Measurements from ENCODE around the gene CELSR1. TPM values are rescaled to one million over a fixed set of nuclear protein-coding genes. Genes with fewer than 3 reads are reported as not detected.
A peak's percentile ranks its signal among the peaks of the same experiment; 100 is the strongest.

CELSR1 gene
- total RNA-seq, 1 donor from 2014 or later = 7.7 TPM

DNA sequence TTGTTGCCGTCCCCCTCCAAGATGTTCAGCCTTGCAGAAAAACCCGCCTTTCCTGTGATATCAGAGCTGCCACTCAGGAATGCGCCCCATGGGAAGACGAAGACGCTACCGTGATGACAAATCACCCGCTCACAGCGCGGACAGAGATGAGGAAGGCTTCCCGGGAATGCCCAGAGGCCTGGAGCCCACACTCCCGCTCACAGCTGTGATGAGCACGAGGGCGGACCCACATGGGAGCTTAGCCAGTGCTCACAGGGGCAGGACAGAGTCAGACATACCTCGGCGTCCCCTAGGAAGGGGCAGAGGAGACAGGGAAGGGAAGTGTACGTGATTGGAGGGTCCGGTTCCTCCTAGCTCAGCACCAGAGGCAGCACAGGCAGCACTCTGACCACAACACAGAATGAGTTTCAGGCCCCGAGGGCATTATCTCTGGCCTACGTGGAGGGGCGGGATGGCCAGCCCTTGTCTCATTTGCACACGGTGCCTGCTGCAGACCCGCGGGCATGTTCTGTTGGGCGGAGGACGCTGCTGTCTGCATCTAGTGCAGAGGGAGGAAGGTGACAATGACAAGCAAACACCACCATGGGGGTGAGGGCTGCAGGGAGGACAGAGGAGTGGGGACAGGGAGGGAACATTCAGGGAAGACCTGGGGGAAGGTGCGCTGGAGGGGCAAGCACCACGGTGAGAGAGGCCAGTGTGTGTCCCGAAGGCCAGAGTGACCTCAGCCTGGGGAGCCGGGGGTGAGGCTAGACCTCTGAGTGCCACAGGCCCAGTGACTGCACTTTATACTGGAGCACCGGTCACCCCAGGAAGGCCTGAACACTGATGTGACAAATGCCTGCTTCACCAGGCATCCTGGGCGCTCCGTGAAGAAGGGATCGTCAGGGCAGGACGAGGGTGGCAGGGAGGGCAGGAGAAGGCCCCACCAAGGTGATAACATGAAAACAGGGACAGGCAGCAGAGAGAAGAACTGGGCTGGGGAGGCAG, 79.6 kb downstream of the CELSR1 start:
- no peaks in the 10 kb centered on the region for H3K9me3 Mint-ChIP-seq (ENCODE audit: unreplicated experiment)
- no peak overlapping the region for H3K4me3 Mint-ChIP-seq (ENCODE audit: unreplicated experiment)
- no peak for DNase-seq (ENCODE audit: low spot score)
- no peaks in the 10 kb centered on the region for H3K4me1 Mint-ChIP-seq (ENCODE audit: unreplicated experiment)
- TF ChIP-seq, protein P1, sequence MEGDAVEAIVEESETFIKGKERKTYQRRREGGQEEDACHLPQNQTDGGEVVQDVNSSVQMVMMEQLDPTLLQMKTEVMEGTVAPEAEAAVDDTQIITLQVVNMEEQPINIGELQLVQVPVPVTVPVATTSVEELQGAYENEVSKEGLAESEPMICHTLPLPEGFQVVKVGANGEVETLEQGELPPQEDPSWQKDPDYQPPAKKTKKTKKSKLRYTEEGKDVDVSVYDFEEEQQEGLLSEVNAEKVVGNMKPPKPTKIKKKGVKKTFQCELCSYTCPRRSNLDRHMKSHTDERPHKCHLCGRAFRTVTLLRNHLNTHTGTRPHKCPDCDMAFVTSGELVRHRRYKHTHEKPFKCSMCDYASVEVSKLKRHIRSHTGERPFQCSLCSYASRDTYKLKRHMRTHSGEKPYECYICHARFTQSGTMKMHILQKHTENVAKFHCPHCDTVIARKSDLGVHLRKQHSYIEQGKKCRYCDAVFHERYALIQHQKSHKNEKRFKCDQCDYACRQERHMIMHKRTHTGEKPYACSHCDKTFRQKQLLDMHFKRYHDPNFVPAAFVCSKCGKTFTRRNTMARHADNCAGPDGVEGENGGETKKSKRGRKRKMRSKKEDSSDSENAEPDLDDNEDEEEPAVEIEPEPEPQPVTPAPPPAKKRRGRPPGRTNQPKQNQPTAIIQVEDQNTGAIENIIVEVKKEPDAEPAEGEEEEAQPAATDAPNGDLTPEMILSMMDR (IDR thresholded peaks at IDR 0.05; ENCODE audit: unreplicated experiment) = no peak
- no peaks in the 10 kb centered on the region for H3K36me3 Mint-ChIP-seq (ENCODE audit: low read depth, unreplicated experiment)
- peak overlapping the region; percentile 10 for H3K27ac Mint-ChIP-seq (ENCODE audit: unreplicated experiment)
- H3K27me3 Mint-ChIP-seq (ENCODE audit: unreplicated experiment) = no peaks in the 10 kb centered on the region

DNA sequence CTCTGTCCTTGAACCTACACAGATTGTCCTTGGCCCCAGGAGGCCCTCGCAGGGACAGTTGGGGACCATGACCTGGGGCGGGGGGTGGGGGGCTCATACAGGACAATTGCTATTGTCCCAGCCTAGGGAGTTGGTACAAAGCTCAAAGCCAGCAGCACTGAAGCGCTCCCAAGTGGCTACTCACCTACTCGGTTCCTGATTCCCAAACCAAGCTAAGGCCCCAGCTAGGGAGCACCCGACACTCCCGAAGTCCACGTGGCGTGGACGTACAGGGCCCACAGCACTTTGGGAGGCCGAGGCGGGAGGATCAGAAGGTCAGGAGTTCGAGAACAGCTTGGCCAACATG, 80.6 kb downstream of the CELSR1 start:
- Mint-ChIP-seq H3K27me3 (ENCODE audit: unreplicated experiment) (no peaks in the 10 kb centered on the region), H3K9me3 (ENCODE audit: unreplicated experiment) (no peaks in the 10 kb centered on the region), H3K27ac (ENCODE audit: unreplicated experiment) (no peak overlapping the region), H3K4me3 (ENCODE audit: unreplicated experiment) (no peak overlapping the region), H3K36me3 (ENCODE audit: low read depth, unreplicated experiment) (no peaks in the 10 kb centered on the region), H3K4me1 (ENCODE audit: unreplicated experiment) (no peaks in the 10 kb centered on the region)
- DNase-seq (ENCODE audit: low spot score) = no peak
- TF ChIP-seq, protein P1 (IDR thresholded peaks at IDR 0.05; ENCODE audit: unreplicated experiment) = no peak

DNA sequence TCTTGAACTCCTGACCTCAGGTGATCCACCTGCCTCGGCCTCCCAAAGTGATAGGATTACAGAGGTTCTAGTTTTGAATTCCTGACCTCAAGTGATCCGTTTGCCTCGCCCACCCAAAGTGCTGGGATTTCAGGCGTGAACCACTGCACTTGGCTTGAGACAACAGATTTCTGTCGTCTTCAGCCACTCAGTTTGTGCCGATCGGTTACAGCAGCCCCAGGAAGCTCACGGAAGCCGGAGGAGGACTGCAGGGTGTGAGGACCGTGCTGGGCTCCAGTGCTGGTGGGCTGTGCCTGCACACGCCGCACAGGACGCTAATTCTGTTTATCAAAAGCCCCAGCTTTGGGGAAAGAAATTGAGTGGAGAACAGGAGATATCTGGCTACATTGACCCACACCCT, 82.0 kb downstream of the CELSR1 start:
- Mint-ChIP-seq H3K4me3 (ENCODE audit: unreplicated experiment) (no peak overlapping the region), H3K9me3 (ENCODE audit: unreplicated experiment) (no peaks in the 10 kb centered on the region), H3K4me1 (ENCODE audit: unreplicated experiment) (no peaks in the 10 kb centered on the region), H3K27ac (ENCODE audit: unreplicated experiment) (no peak overlapping the region), H3K27me3 (ENCODE audit: unreplicated experiment) (no peaks in the 10 kb centered on the region), H3K36me3 (ENCODE audit: low read depth, unreplicated experiment) (no peaks in the 10 kb centered on the region)
- TF ChIP-seq, protein P1 (IDR thresholded peaks at IDR 0.05; ENCODE audit: unreplicated experiment) = no peak
- DNase-seq (ENCODE audit: low spot score) = no peak

DNA sequence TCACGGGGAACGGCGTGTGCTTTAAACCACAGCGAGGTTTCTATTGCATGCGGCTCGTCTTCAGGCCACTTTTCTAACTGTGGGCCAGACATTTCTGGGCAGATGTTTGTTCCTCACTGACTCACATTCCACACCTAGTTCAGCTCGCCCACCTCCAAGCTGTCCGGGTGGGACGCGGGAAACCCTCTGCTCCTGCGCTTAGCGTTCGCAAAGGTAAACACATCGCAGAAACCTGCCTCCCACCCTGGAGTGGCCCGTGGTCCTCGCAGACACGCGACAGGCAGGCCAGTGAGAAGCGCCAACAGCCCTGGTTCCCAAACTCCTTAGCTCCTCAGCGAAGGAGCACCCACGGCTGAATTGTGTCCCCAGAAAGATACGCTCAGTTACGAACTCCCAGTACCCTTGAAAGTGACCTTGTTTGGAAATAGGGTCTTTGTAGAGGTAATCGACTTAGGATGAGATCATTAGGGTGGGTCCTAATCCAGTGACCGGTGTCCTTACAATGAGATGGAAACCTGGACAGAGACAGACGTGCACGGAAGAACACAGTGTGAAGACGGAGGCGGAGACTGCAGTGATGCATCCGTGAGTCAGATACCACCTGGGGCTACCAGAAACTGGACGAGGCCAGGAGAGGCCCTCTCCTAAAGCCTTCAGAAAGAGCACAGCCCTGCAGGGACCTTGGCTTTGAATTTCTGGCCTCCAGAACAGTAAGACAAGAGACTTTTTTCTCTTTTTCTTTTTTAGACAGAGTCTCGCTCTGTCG, 82.7 kb downstream of the CELSR1 start:
- Mint-ChIP-seq H3K4me3 (ENCODE audit: unreplicated experiment) (no peak overlapping the region), H3K27ac (ENCODE audit: unreplicated experiment) (no peak overlapping the region), H3K36me3 (ENCODE audit: low read depth, unreplicated experiment) (no peaks in the 10 kb centered on the region), H3K27me3 (ENCODE audit: unreplicated experiment) (no peaks in the 10 kb centered on the region), H3K9me3 (ENCODE audit: unreplicated experiment) (no peaks in the 10 kb centered on the region), H3K4me1 (ENCODE audit: unreplicated experiment) (no peaks in the 10 kb centered on the region)
- TF ChIP-seq, protein P1 (IDR thresholded peaks at IDR 0.05; ENCODE audit: unreplicated experiment) = no peak
- no peak for DNase-seq (ENCODE audit: low spot score)

Measured in endothelial cell (in vitro differentiated cells).